Stimulated activated CD8-positive, alpha-beta memory T cell treated with anti-CD3 and anti-CD28 coated beads, Interleukin-4, amount 100 ng/mL, for 4 hours (primary cell): ENCODE results near the gene CHSY3.
"Not testable (repeated sequence)": the region's sequence is repeated elsewhere in the genome, so short reads cannot be mapped to it uniquely, and the experiment has no call there.

Source experiments
- DNase-seq, 2 donors: peaks; one replicate each; pipeline ENCODE4 v3.0.0-alpha.2; 2020; ENCODE audit warnings: low read depth in 2 of 2, low spot score in 1 of 2

CHSY3 gene

GRCh38 chr5:130155345-130156011 is 251.2 kb downstream of the CHSY3 start:
- no peak for DNase-seq

DNA sequence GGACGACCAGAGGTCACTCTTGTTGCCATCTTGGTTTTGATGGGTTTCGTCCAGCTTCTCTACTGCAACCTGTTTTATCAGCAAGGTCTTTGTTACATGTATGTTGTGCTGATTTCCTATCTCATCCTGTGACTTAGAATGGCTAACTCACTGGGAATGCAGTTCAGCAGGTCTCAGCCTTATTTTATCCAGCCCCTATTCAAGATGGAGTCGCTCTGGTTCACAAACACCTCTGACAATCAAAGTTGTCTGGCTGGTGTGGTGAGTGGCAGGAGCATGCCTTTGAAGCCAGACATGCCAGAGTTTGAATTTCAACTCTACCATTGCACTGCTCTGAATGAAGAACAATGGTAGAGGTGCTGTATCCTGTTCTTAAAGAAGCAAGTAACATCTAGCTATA is 253.8 kb downstream of the CHSY3 start:
- DNase-seq = no peak

DNA sequence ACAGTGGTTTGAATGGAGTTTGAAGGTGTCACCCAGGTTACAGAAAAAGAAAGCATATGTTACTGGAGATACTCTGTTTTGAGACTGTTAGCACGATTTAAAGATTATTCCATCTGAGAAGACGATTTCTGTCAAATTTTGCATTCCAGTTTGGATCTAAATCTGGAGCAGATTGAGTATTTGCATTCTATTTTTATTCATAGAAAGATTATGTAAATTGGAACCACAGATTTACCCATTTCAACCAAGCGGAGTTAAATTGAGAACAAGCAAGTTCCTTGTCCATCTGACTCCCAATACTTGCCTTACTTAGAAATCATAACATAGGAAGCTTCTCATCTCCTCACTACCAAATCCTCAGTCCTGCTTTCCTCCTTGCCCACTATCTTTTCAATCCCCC is 255.7 kb downstream of the CHSY3 start:
- no peak for DNase-seq

- no peak for DNase-seq
Observed at GRCh38 chr5:130164966-130165365, 260.7 kb downstream of the CHSY3 start.

DNA sequence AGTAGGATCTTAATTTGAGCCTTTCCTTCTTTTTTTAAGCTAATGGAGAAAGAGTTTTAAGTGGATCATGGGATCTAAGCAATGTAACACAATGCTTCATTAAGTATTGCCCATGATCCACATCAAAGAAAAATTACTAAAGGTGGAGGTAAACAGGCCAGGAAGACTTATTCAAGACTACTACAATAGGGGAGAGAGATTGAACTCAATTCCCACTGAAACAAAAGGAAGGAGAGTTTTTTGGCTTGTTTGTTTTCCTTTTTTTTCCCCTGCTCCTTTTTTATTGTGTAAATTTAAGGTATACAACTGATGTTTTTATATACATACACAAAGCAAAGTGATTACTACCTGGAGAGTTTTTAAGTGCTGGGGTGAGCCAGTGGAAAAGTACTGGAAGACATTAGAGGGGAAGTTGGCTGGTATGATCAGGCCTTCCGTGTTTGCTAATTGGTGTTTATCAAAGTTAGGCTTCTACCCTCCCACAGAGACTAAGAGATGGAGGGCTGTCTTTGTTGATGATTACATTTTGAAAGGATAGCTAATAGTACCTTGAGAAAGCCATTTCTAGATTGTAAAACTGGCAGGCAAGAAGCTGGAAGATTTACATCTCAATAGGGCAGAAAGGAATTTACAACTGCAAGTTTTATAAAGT is 262.7 kb downstream of the CHSY3 start:
- no peak for DNase-seq

GRCh38 chr5:130168211-130168610 is 263.9 kb downstream of the CHSY3 start:
- DNase-seq = no peak

DNA sequence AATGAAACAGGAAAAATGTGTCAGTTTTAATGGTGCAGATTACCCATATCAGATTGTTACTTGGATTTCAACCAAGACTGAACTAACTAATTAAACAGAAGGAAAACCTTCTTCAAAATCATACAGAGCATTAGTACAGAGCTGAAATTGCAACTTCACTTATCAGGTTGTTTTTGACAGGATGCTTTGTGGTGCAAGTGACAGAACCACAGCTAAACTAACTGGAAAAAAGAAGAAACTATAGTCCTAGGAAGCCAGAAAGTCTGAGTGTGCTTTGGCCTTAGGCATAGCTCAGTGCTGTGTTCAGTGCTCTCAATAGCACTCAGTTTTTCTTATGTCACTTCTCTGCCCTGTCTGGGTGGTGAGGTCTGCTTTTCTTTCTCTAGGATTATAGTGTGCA is 267.4 kb downstream of the CHSY3 start:
- no peak for DNase-seq

DNA sequence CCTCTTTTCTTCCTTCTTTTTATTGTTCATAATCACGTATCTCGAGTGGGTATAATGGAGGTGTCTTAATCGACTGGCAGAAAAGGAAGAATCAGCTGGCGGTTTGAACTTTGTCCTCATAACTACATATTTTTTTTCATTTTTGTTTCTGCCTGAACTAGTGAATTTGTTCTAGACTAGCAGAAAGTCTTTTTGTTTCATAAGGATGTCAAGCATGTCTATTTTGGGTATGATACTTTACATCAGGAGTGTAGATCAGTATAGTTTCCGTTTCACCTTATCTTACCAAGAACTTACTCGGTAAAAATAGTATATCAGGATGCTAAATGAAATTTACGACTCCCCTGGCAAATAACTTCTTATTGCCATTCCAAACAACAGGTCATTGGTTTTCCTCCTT is 278.9 kb downstream of the CHSY3 start:
- no peak for DNase-seq

GRCh38 chr5:130189961-130190360 is 285.7 kb downstream of the CHSY3 start:
- DNase-seq = no peak

DNA sequence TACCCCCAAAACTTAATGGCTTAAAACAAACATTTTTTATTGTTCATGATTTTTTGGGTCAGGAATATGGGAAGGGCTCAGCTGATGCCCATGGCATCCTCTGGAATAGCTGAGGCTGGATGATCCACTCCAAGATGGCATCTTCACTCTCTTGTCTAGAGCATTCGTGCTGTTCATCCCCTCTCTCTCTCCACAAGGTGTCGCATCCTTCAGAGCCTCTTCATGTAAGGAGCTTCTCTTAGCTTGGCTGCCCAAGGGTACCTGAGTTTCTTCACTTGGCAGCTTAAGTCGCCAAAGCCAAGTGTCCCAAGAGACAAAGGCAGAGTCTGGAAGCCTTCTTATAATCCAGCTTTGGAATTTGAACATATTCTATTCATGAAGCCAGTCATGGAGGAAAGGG is 294.7 kb downstream of the CHSY3 start:
- no peak for DNase-seq

- DNase-seq = no peak
Observed at GRCh38 chr5:130206686-130207085, 302.4 kb downstream of the CHSY3 start.

DNA sequence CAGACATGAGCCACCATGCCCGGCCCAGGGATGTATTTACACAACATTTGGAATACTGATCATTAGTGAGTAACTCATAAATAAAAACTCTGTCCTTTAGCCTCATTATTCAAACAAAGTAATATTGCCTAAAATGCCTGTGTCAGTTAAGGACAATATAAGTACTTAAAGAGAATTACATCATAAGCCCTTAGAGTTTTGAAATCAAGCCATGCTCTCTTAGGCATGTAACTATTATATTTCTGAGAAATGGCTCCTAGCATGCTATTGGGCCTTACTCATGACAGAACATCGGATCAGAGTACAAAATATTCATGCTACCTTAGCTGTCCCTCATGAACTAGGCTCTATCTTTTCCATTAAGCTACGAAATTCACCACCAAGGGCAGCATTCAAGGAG is 309.3 kb downstream of the CHSY3 start:
- DNase-seq = no peak

DNA sequence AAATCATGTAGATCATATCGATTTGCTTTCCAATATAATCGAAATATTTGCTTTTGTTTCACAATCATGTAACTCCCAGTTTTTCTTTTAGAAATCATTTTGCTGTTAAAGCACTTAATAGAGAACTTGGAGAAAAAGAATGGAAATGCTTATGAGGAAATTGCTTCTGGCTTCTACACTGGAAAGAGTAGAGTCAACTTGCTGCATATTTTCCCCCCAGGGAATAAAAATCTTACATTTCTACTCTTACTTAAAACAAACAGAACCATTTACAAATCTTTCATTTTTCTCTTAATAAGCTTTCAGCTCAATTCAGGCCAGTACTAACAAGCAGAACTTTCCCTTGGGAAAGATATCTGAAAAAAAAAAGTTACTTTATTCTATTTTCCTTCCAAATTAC is 312.0 kb downstream of the CHSY3 start:
- no peak for DNase-seq

- no peak for DNase-seq
Observed at GRCh38 chr5:130222573-130222972, 318.3 kb downstream of the CHSY3 start.

GRCh38 chr5:130226556-130226955 is 322.3 kb downstream of the CHSY3 start:
- not testable (repeated sequence) for DNase-seq

DNA sequence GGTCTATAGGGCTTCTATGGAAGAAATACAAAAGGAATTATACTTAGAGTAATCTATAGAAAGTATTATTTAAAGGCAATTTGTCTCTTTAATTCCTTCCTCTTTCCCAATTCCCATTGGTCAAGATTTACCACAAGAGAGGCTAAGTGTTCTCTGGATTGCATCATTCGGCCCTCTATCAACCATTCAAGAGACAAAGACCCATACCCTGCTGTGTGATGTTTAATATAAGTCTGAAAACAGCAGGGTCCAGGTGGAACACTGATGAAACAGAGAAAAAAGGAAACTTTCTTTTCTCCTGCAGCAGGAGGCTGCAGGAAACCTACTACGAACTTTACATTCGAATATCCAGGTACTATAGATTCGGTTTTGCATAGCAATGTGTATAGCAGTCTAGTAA is 323.4 kb downstream of the CHSY3 start:
- DNase-seq = no peak

- no peak for DNase-seq
Observed at GRCh38 chr5:130231786-130232185, 327.5 kb downstream of the CHSY3 start.

GRCh38 chr5:130234816-130235215 is 330.6 kb downstream of the CHSY3 start:
- no peak for DNase-seq
